HEK293 (cell line): ENCODE data around the gene PSMA7.
A peak's percentile ranks its signal among the peaks of the same experiment; 100 is the strongest.

Source experiments
- GLIS1 ChIP-seq: fragments of 450-650 bp; formaldehyde crosslinking; IDR thresholded peaks from 2 replicates; pipeline ENCODE4 v1.5.1; 2016; ENCODE audit warnings: missing biosample characterization, missing genetic modification characterization
- HIC1 ChIP-seq: fragments of 450-650 bp; formaldehyde crosslinking; IDR thresholded peaks from 2 replicates; pipeline ENCODE4 v1.5.1; 2016; ENCODE audit warnings: missing biosample characterization, missing genetic modification characterization
- HOXA7 ChIP-seq: sonication (generic); formaldehyde crosslinking; IDR thresholded peaks from 2 replicates; pipeline ENCODE4 v1.8.1; 2022; ENCODE audit warnings: missing genetic modification reagents, borderline replicate concordance
- INSM2 ChIP-seq: fragments of 450-650 bp; formaldehyde crosslinking; IDR thresholded peaks from 2 replicates; pipeline ENCODE4 v1.5.1; 2016; ENCODE audit warnings: missing biosample characterization, missing genetic modification characterization
- MEIS1 ChIP-seq: sonication (generic); formaldehyde crosslinking; IDR thresholded peaks from 2 replicates; pipeline ENCODE4 v1.8.1; 2022; ENCODE audit warnings: missing genetic modification reagents, mild to moderate bottlenecking, borderline replicate concordance
- PRDM1 ChIP-seq: fragments of 450-650 bp; formaldehyde crosslinking; IDR thresholded peaks from 2 replicates; pipeline ENCODE4; 2016; ENCODE audit warnings: missing biosample characterization, missing genetic modification characterization
- SCRT2 ChIP-seq: fragments of 450-650 bp; formaldehyde crosslinking; IDR thresholded peaks from 2 replicates; pipeline ENCODE4 v1.5.1; 2016; ENCODE audit warnings: missing biosample characterization, missing genetic modification characterization
- ZBTB17 ChIP-seq: fragments of 450-650 bp; formaldehyde crosslinking; IDR thresholded peaks from 2 replicates; pipeline ENCODE4 v1.5.1; 2016; ENCODE audit warnings: missing biosample characterization, missing genetic modification characterization
- ZBTB48 ChIP-seq: fragments of 450-650 bp; formaldehyde crosslinking; IDR thresholded peaks from 2 replicates; pipeline ENCODE4 v1.5.1; 2016; ENCODE audit warnings: missing biosample characterization, missing genetic modification characterization
- ZBTB7A ChIP-seq: fragments of 450-650 bp; formaldehyde crosslinking; IDR thresholded peaks from 2 replicates; pipeline ENCODE4 v1.5.1; 2016; ENCODE audit warnings: low read depth, missing biosample characterization, missing genetic modification characterization
- ZNF174 ChIP-seq: fragments of 450-650 bp; formaldehyde crosslinking; IDR thresholded peaks from 2 replicates; pipeline ENCODE4 v1.5.0; 2017; ENCODE audit warnings: missing biosample characterization, mild to moderate bottlenecking, missing genetic modification characterization
- ZNF184 ChIP-seq: fragments of 450-650 bp; IDR thresholded peaks from 2 replicates; pipeline ENCODE4 v1.5.1; 2018; ENCODE audit warnings: missing biosample characterization, mild to moderate bottlenecking, missing genetic modification characterization
- ZNF23 ChIP-seq: fragments of 450-650 bp; formaldehyde crosslinking; IDR thresholded peaks from 2 replicates; pipeline ENCODE4 v1.5.1; 2016; ENCODE audit warnings: missing biosample characterization, missing genetic modification characterization, borderline replicate concordance
- ZNF266 ChIP-seq: fragments of 450-650 bp; formaldehyde crosslinking; IDR thresholded peaks from 2 replicates; pipeline ENCODE4 v1.5.1; 2016; ENCODE audit warnings: missing biosample characterization, missing genetic modification characterization, low read depth
- ZNF311 ChIP-seq: fragments of 450-650 bp; formaldehyde crosslinking; IDR thresholded peaks from 2 replicates; pipeline ENCODE4 v1.5.1; 2017; ENCODE audit warnings: missing biosample characterization, missing genetic modification characterization, borderline replicate concordance
- ZNF335 ChIP-seq: fragments of 450-650 bp; formaldehyde crosslinking; conservative IDR thresholded peaks from 2 replicates; pipeline ENCODE4 v1.5.1; 2016; ENCODE audit warnings: missing biosample characterization, missing genetic modification characterization
- ZNF48 ChIP-seq: fragments of 450-650 bp; formaldehyde crosslinking; IDR thresholded peaks from 2 replicates; pipeline ENCODE4 v1.5.1; 2016; ENCODE audit warnings: missing biosample characterization, missing genetic modification characterization
- ZNF513 ChIP-seq: fragments of 450-650 bp; IDR thresholded peaks from 2 replicates; pipeline ENCODE4 v1.5.1; 2018; ENCODE audit warnings: missing biosample characterization, missing genetic modification characterization
- ZNF529 ChIP-seq: fragments of 450-650 bp; formaldehyde crosslinking; IDR thresholded peaks from 2 replicates; pipeline ENCODE4 v1.5.1; 2017; ENCODE audit warnings: missing genetic modification characterization, missing biosample characterization; ENCODE audit not compliant: insufficient replicate concordance
- ZNF561 ChIP-seq: fragments of 450-650 bp; IDR thresholded peaks from 2 replicates; pipeline ENCODE4 v1.5.1; 2018; ENCODE audit warnings: missing biosample characterization, missing genetic modification characterization, borderline replicate concordance
- ZNF600 ChIP-seq: fragments of 450-650 bp; formaldehyde crosslinking; IDR thresholded peaks from 2 replicates; pipeline ENCODE4 v1.5.1; 2016; ENCODE audit warnings: missing biosample characterization, missing genetic modification characterization
- ZNF623 ChIP-seq: fragments of 450-650 bp; formaldehyde crosslinking; IDR thresholded peaks from 2 replicates; pipeline ENCODE4 v1.5.1; 2016; ENCODE audit warnings: missing biosample characterization, missing genetic modification characterization
- ZNF629 ChIP-seq: fragments of 450-650 bp; formaldehyde crosslinking; IDR thresholded peaks from 2 replicates; pipeline ENCODE4 v1.5.1; 2017; ENCODE audit warnings: missing biosample characterization, missing genetic modification characterization
- ZNF664 ChIP-seq: fragments of 450-650 bp; formaldehyde crosslinking; IDR thresholded peaks from 2 replicates; pipeline ENCODE4 v1.5.1; 2016; ENCODE audit warnings: missing biosample characterization, missing genetic modification characterization
- ZNF677 ChIP-seq: fragments of 450-650 bp; IDR thresholded peaks from 2 replicates; pipeline ENCODE4 v1.5.0; 2018; ENCODE audit warnings: missing biosample characterization, mild to moderate bottlenecking, missing genetic modification characterization, moderate library complexity
- ZNF768 ChIP-seq: fragments of 450-650 bp; formaldehyde crosslinking; IDR thresholded peaks from 2 replicates; pipeline ENCODE4 v1.5.1; 2018; ENCODE audit warnings: missing biosample characterization, mild to moderate bottlenecking, missing genetic modification characterization
- ZNF776 ChIP-seq: fragments of 450-650 bp; formaldehyde crosslinking; IDR thresholded peaks from 2 replicates; pipeline ENCODE4 v1.5.0; 2017; ENCODE audit warnings: missing biosample characterization, missing genetic modification characterization, borderline replicate concordance
- ZNF791 ChIP-seq: fragments of 450-650 bp; formaldehyde crosslinking; IDR thresholded peaks from 2 replicates; pipeline ENCODE4 v1.5.1; 2016; ENCODE audit warnings: missing biosample characterization, missing genetic modification characterization
- ZNF792 ChIP-seq: fragments of 450-650 bp; formaldehyde crosslinking; IDR thresholded peaks from 2 replicates; pipeline ENCODE4 v1.5.1; 2016; ENCODE audit warnings: missing biosample characterization, missing genetic modification characterization
- ZNF837 ChIP-seq: fragments of 450-650 bp; formaldehyde crosslinking; IDR thresholded peaks from 2 replicates; pipeline ENCODE4 v1.5.1; 2016; ENCODE audit warnings: missing biosample characterization, missing genetic modification characterization
- ZSCAN30 ChIP-seq: fragments of 450-650 bp; IDR thresholded peaks from 2 replicates; pipeline ENCODE4 v1.5.1; 2018; ENCODE audit warnings: missing biosample characterization, mild to moderate bottlenecking, missing genetic modification characterization, moderate library complexity
- ZXDB ChIP-seq: fragments of 450-650 bp; formaldehyde crosslinking; IDR thresholded peaks from 2 replicates; pipeline ENCODE4 v1.5.1; 2016; ENCODE audit warnings: missing biosample characterization, missing genetic modification characterization
- TF ChIP-seq, protein P1 (sequence below): fragments of 450-650 bp; formaldehyde crosslinking; IDR thresholded peaks from 2 replicates; pipeline ENCODE4 v1.5.0; 2017; ENCODE audit warnings: missing biosample characterization, missing genetic modification characterization, borderline replicate concordance

The PSMA7 gene

GRCh38 chr20:62143957-62144825, 997 bp upstream of the PSMA7 start (continued):
- TF ChIP-seq HIC1 (tag by site-specific recombination): no peak
- peak; percentile 83 for TF ChIP-seq ZNF600 (tag by site-specific recombination)
- TF ChIP-seq ZSCAN30 (tag by site-specific recombination): no peak
- TF ChIP-seq ZNF184: no peak
- TF ChIP-seq ZNF561 (tag by site-specific recombination): 0 out of 2 replicates have a peak, but pooled peaks have one; percentile 39
- no peak for TF ChIP-seq INSM2 (tag by site-specific recombination)
- no peak for TF ChIP-seq ZNF791 (tag by site-specific recombination)
- 0 out of 2 replicates have a peak, but pooled peaks have one; percentile 52 for TF ChIP-seq ZBTB7A
- TF ChIP-seq SCRT2 (tag by site-specific recombination): no peak
- no peak for TF ChIP-seq ZNF529
- TF ChIP-seq, protein P1, sequence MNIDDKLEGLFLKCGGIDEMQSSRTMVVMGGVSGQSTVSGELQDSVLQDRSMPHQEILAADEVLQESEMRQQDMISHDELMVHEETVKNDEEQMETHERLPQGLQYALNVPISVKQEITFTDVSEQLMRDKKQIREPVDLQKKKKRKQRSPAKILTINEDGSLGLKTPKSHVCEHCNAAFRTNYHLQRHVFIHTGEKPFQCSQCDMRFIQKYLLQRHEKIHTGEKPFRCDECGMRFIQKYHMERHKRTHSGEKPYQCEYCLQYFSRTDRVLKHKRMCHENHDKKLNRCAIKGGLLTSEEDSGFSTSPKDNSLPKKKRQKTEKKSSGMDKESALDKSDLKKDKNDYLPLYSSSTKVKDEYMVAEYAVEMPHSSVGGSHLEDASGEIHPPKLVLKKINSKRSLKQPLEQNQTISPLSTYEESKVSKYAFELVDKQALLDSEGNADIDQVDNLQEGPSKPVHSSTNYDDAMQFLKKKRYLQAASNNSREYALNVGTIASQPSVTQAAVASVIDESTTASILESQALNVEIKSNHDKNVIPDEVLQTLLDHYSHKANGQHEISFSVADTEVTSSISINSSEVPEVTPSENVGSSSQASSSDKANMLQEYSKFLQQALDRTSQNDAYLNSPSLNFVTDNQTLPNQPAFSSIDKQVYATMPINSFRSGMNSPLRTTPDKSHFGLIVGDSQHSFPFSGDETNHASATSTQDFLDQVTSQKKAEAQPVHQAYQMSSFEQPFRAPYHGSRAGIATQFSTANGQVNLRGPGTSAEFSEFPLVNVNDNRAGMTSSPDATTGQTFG (tag by site-specific recombination): no peak
- TF ChIP-seq ZNF623 (tag by site-specific recombination): no peak
- TF ChIP-seq PRDM1: no peak
- TF ChIP-seq ZNF335 (tag by site-specific recombination): peak; percentile 91
- no peak for TF ChIP-seq MEIS1
- TF ChIP-seq ZNF23 (tag by site-specific recombination): no peak
- no peak for TF ChIP-seq ZNF174 (tag by site-specific recombination)
- peak; percentile 46; the same call in 1 of the 2 replicates for TF ChIP-seq ZBTB17 (tag by site-specific recombination)
- no peak for TF ChIP-seq ZNF776 (tag by site-specific recombination)
- no peak for TF ChIP-seq HOXA7
- peak; percentile 80 for TF ChIP-seq ZXDB (tag by site-specific recombination)
- TF ChIP-seq ZNF792 (tag by site-specific recombination): no peak
- TF ChIP-seq ZNF48 (tag by site-specific recombination): no peak
- no peak for TF ChIP-seq ZNF664 (tag by site-specific recombination)
- 0 out of 2 replicates have a peak, but pooled peaks have one; percentile 24 for TF ChIP-seq ZNF629
- no peak for TF ChIP-seq ZNF311 (tag by site-specific recombination)
- no peak for TF ChIP-seq ZNF768 (tag by site-specific recombination)
- TF ChIP-seq GLIS1 (tag by site-specific recombination): 0 out of 2 replicates have a peak, but pooled peaks have one; percentile 28
- no peak for TF ChIP-seq ZNF837 (tag by site-specific recombination)
- no peak for TF ChIP-seq ZNF266
- TF ChIP-seq ZBTB48: 0 out of 2 replicates have a peak, but pooled peaks have one; percentile 32
- TF ChIP-seq ZNF513 (tag by site-specific recombination): no peak
- no peak for TF ChIP-seq ZNF677
